ENCODE measurements around the gene AMIGO2. TPM values are rescaled to one million over a fixed set of nuclear protein-coding genes. Genes with fewer than 3 reads are reported as not detected.

The AMIGO2 gene, protein sequence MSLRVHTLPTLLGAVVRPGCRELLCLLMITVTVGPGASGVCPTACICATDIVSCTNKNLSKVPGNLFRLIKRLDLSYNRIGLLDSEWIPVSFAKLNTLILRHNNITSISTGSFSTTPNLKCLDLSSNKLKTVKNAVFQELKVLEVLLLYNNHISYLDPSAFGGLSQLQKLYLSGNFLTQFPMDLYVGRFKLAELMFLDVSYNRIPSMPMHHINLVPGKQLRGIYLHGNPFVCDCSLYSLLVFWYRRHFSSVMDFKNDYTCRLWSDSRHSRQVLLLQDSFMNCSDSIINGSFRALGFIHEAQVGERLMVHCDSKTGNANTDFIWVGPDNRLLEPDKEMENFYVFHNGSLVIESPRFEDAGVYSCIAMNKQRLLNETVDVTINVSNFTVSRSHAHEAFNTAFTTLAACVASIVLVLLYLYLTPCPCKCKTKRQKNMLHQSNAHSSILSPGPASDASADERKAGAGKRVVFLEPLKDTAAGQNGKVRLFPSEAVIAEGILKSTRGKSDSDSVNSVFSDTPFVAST
- total RNA-seq = 0.29 and 0.75 TPM in 2 replicates

DNA sequence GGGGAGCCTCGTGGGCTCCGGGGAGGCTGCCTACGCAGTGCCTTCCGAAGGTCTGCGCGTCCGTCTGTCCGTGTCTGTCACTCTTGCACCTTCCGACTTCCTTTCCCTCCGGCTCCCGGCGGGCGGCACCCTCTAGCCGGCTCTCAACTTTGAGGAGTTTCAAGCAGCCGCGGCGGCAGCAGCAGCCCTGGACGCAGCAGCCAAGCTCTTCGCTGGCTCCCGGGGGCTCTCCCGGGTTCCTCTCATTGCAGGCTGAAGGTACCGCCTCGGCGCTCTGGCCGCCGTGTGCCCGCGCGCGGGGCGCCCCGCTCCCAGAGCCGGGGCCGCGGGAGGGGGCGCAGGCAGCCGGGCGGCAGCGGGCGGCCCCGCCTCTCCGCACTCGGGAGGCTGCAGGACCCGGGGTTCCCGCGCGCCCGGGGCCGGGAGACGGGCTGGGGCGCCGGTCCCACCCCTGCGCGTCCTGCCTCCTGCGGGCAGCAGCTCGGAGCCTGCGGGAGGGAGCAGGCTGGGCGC is at the start of gene AMIGO2, which contains the start of gene PCED1B:
Gene AMIGO2, minus strand, starts transcription at position 492 of the 513 bp plus-strand sequence. CDS start 957 bp downstream, outside the sequence.
Gene PCED1B, plus strand, starts transcription at position 154 of the 513 bp plus-strand sequence. CDS start 155,443 bp downstream, outside the sequence.

Other genes starting within 250 kb of the AMIGO2 start
- gene PCED1B, start 338 bp downstream of the AMIGO2 start, total RNA-seq = 0.34 TPM in 1 of 2 replicates, not detected in the other